ENCODE results near the gene ALG12.

The ALG12 gene

GRCh38 chr22:49956914-49957825 is 38.9 kb upstream of the ALG12 start:
- no peaks in the 10 kb centered on the region for H3K9me3 ChIP-seq (ENCODE audit: control insufficient read depth, insufficient read depth, low read length)
- no peak overlapping the region for H3K27ac ChIP-seq (ENCODE audit: low read length)
- no CpG with 5 or more reads among the region's 20 CpGs for WGBS (ENCODE audit: insufficient coverage, insufficient read length)
- no peak for DNase-seq (ENCODE audit: low read depth, low spot score)
- 0 out of 2 replicates have a peak, but pooled peaks cover 7% of the 10 kb centered on the region for H3K4me1 ChIP-seq (ENCODE audit: control insufficient read depth, insufficient read depth, low read length)
- no peaks in the 10 kb centered on the region; the same call in 1 of the 2 replicates for H3K27me3 ChIP-seq (ENCODE audit: control insufficient read depth, insufficient read depth, low read length)
- peaks cover 3% of the 10 kb centered on the region; the same call in 1 of the 2 replicates for H3K36me3 ChIP-seq (ENCODE audit: control insufficient read depth, insufficient read depth, low read length)
- no peak overlapping the region for H3K4me3 ChIP-seq (ENCODE audit: low read length)

- Histone ChIP-seq H3K27ac (ENCODE audit: low read length) (no peak overlapping the region), H3K27me3 (ENCODE audit: control insufficient read depth, insufficient read depth, low read length) (no peaks in the 10 kb centered on the region; the same call in 1 of the 2 replicates), H3K4me1 (ENCODE audit: control insufficient read depth, insufficient read depth, low read length) (0 out of 2 replicates have a peak, but pooled peaks cover 4% of the 10 kb centered on the region), H3K9me3 (ENCODE audit: control insufficient read depth, insufficient read depth, low read length) (no peaks in the 10 kb centered on the region), H3K4me3 (ENCODE audit: low read length) (no peak overlapping the region), H3K36me3 (ENCODE audit: control insufficient read depth, insufficient read depth, low read length) (no peaks in the 10 kb centered on the region; the same call in 1 of the 2 replicates)
- no CpG with 5 or more reads among the region's 15 CpGs for WGBS (ENCODE audit: insufficient coverage, insufficient read length)
- no peak for DNase-seq (ENCODE audit: low read depth, low spot score)
Measured at GRCh38 chr22:49956418-49956770, 38.2 kb upstream of the ALG12 start.

GRCh38 chr22:49955581-49956417 is 37.6 kb upstream of the ALG12 start:
- no CpG with 5 or more reads among the region's 22 CpGs for WGBS (ENCODE audit: insufficient coverage, insufficient read length)
- Histone ChIP-seq H3K27ac (ENCODE audit: low read length) (no peak overlapping the region), H3K27me3 (ENCODE audit: control insufficient read depth, insufficient read depth, low read length) (no peaks in the 10 kb centered on the region), H3K4me1 (ENCODE audit: control insufficient read depth, insufficient read depth, low read length) (peaks cover 5% of the 10 kb centered on the region; the same call in 1 of the 2 replicates), H3K4me3 (ENCODE audit: low read length) (no peak overlapping the region), H3K36me3 (ENCODE audit: control insufficient read depth, insufficient read depth, low read length) (no peaks in the 10 kb centered on the region; the same call in 1 of the 2 replicates), H3K9me3 (ENCODE audit: control insufficient read depth, insufficient read depth, low read length) (no peaks in the 10 kb centered on the region)
- no peak for DNase-seq (ENCODE audit: low read depth, low spot score)

GRCh38 chr22:49954991-49955580 is 36.8 kb upstream of the ALG12 start:
- no peak overlapping the region for H3K27ac ChIP-seq (ENCODE audit: low read length)
- DNase-seq (ENCODE audit: low read depth, low spot score) = no peak
- no peak overlapping the region for H3K4me3 ChIP-seq (ENCODE audit: low read length)
- no peaks in the 10 kb centered on the region; the same call in 1 of the 2 replicates for H3K36me3 ChIP-seq (ENCODE audit: control insufficient read depth, insufficient read depth, low read length)
- no peaks in the 10 kb centered on the region for H3K9me3 ChIP-seq (ENCODE audit: control insufficient read depth, insufficient read depth, low read length)
- WGBS (ENCODE audit: insufficient coverage, insufficient read length) = no CpG with 5 or more reads among the region's 15 CpGs
- H3K27me3 ChIP-seq (ENCODE audit: control insufficient read depth, insufficient read depth, low read length) = no peaks in the 10 kb centered on the region
- peaks cover 5% of the 10 kb centered on the region; the same call in 1 of the 2 replicates for H3K4me1 ChIP-seq (ENCODE audit: control insufficient read depth, insufficient read depth, low read length)

- Histone ChIP-seq H3K27me3 (ENCODE audit: control insufficient read depth, insufficient read depth, low read length) (no peaks in the 10 kb centered on the region), H3K36me3 (ENCODE audit: control insufficient read depth, insufficient read depth, low read length) (no peaks in the 10 kb centered on the region; the same call in 1 of the 2 replicates), H3K4me1 (ENCODE audit: control insufficient read depth, insufficient read depth, low read length) (peaks cover 5% of the 10 kb centered on the region), H3K4me3 (ENCODE audit: low read length) (no peak overlapping the region), H3K27ac (ENCODE audit: low read length) (no peak overlapping the region), H3K9me3 (ENCODE audit: control insufficient read depth, insufficient read depth, low read length) (no peaks in the 10 kb centered on the region)
- WGBS (ENCODE audit: insufficient coverage, insufficient read length) = no CpG with 5 or more reads among the region's 8 CpGs
- no peak for DNase-seq (ENCODE audit: low read depth, low spot score)
Measured at GRCh38 chr22:49954354-49954753, 36.1 kb upstream of the ALG12 start.

- Histone ChIP-seq H3K4me1 (ENCODE audit: control insufficient read depth, insufficient read depth, low read length) (peaks cover 5% of the 10 kb centered on the region), H3K9me3 (ENCODE audit: control insufficient read depth, insufficient read depth, low read length) (no peaks in the 10 kb centered on the region), H3K27ac (ENCODE audit: low read length) (no peak overlapping the region), H3K36me3 (ENCODE audit: control insufficient read depth, insufficient read depth, low read length) (no peaks in the 10 kb centered on the region; the same call in 1 of the 2 replicates), H3K4me3 (ENCODE audit: low read length) (no peak overlapping the region), H3K27me3 (ENCODE audit: control insufficient read depth, insufficient read depth, low read length) (no peaks in the 10 kb centered on the region)
- WGBS (ENCODE audit: insufficient coverage, insufficient read length) = no CpG with 5 or more reads among the region's 18 CpGs
- DNase-seq (ENCODE audit: low read depth, low spot score) = no peak
Measured at GRCh38 chr22:49953680-49954344, 35.6 kb upstream of the ALG12 start.

- H3K9me3 ChIP-seq (ENCODE audit: control insufficient read depth, insufficient read depth, low read length) = no peaks in the 10 kb centered on the region
- DNase-seq (ENCODE audit: low read depth, low spot score) = no peak
- H3K4me3 ChIP-seq (ENCODE audit: low read length) = no peak overlapping the region
- WGBS (ENCODE audit: insufficient coverage, insufficient read length) = no CpG with 5 or more reads among the region's 20 CpGs
- no peaks in the 10 kb centered on the region; the same call in 1 of the 2 replicates for H3K36me3 ChIP-seq (ENCODE audit: control insufficient read depth, insufficient read depth, low read length)
- no peaks in the 10 kb centered on the region for H3K27me3 ChIP-seq (ENCODE audit: control insufficient read depth, insufficient read depth, low read length)
- peaks cover 7% of the 10 kb centered on the region for H3K4me1 ChIP-seq (ENCODE audit: control insufficient read depth, insufficient read depth, low read length)
- no peak overlapping the region for H3K27ac ChIP-seq (ENCODE audit: low read length)
Measured at GRCh38 chr22:49953027-49953679, 34.9 kb upstream of the ALG12 start.

GRCh38 chr22:49951986-49952896 is 34.0 kb upstream of the ALG12 start:
- H3K36me3 ChIP-seq (ENCODE audit: control insufficient read depth, insufficient read depth, low read length) = no peaks in the 10 kb centered on the region; the same call in 1 of the 2 replicates
- H3K9me3 ChIP-seq (ENCODE audit: control insufficient read depth, insufficient read depth, low read length) = no peaks in the 10 kb centered on the region
- DNase-seq (ENCODE audit: low read depth, low spot score) = no peak
- H3K4me3 ChIP-seq (ENCODE audit: low read length) = no peak overlapping the region
- WGBS (ENCODE audit: insufficient coverage, insufficient read length) = no CpG with 5 or more reads among the region's 24 CpGs
- no peak overlapping the region for H3K27ac ChIP-seq (ENCODE audit: low read length)
- no peaks in the 10 kb centered on the region for H3K27me3 ChIP-seq (ENCODE audit: control insufficient read depth, insufficient read depth, low read length)
- peaks cover 8% of the 10 kb centered on the region for H3K4me1 ChIP-seq (ENCODE audit: control insufficient read depth, insufficient read depth, low read length)

GRCh38 chr22:49951678-49951985 is 33.4 kb upstream of the ALG12 start:
- no peak for DNase-seq (ENCODE audit: low read depth, low spot score)
- Histone ChIP-seq H3K27ac (ENCODE audit: low read length) (no peak overlapping the region), H3K9me3 (ENCODE audit: control insufficient read depth, insufficient read depth, low read length) (no peaks in the 10 kb centered on the region), H3K4me1 (ENCODE audit: control insufficient read depth, insufficient read depth, low read length) (peaks cover 12% of the 10 kb centered on the region), H3K4me3 (ENCODE audit: low read length) (no peak overlapping the region), H3K36me3 (ENCODE audit: control insufficient read depth, insufficient read depth, low read length) (no peaks in the 10 kb centered on the region; the same call in 1 of the 2 replicates), H3K27me3 (ENCODE audit: control insufficient read depth, insufficient read depth, low read length) (no peaks in the 10 kb centered on the region)
- no CpG with 5 or more reads among the region's 4 CpGs for WGBS (ENCODE audit: insufficient coverage, insufficient read length)

Data from iPS DF 6.9 (cell line).